Measurements from ENCODE around the gene FADS3. TPM values are rescaled to one million over a fixed set of nuclear protein-coding genes. Genes with fewer than 3 reads are reported as not detected.
A peak's percentile ranks its signal among the peaks of the same experiment; 100 is the strongest.

The FADS3 gene
- total RNA-seq, 4 donors from 2014 or later: 19.5 to 96.9 (median 31.6) TPM

GRCh38 chr11:61901397-61901796 is 10.1 kb upstream of the FADS3 start:
- TF ChIP-seq POLR2AphosphoS5 (IDR thresholded peaks at IDR 0.05): no peak
- no peak for TF ChIP-seq POLR2A (IDR thresholded peaks at IDR 0.05)
- TF ChIP-seq CTCF (IDR thresholded peaks at IDR 0.05): no peak
- no peak for TF ChIP-seq EP300 (IDR thresholded peaks at IDR 0.05; ENCODE audit: low read depth)
- H3K27ac ChIP-seq: no peak overlapping the region
- H3K9me3 ChIP-seq: no peaks in the 10 kb centered on the region
- in situ Hi-C loops (cut with MboI; ENCODE audit: low pct_ligation_motif_present in 1 of 4, low pct_unique_long_range_greater_than_20kb in 1 of 4, low sequenced_read_pairs in 3 of 4) (no loop called here), intact Hi-C loops (cut with DNase I; ENCODE audit: low total_unique reads) (no loop called here)
- H3K4me1 ChIP-seq: peaks cover 0 to 2% (median 0%) of the 10 kb centered on the region in 4 donors
- no peaks in the 10 kb centered on the region for H3K36me3 ChIP-seq
- DNase-seq: no peak
- H3K4me3 ChIP-seq: no peak overlapping the region
- no peaks in the 10 kb centered on the region for H3K27me3 ChIP-seq
- WGBS, 2 donors (ENCODE audit: low coverage in 1 of 2): 88% methylated on average over 10 of the region's 10 CpGs; no CpG with 5 or more reads in 1 of the 2 donors

- no peak for TF ChIP-seq CTCF (IDR thresholded peaks at IDR 0.05)
- no peak for TF ChIP-seq EP300 (IDR thresholded peaks at IDR 0.05; ENCODE audit: low read depth)
- no peak for TF ChIP-seq POLR2AphosphoS5 (IDR thresholded peaks at IDR 0.05)
- TF ChIP-seq POLR2A (IDR thresholded peaks at IDR 0.05): no peak
- no peak for DNase-seq
Observed at GRCh38 chr11:61900251-61900650, 8.9 kb upstream of the FADS3 start.

GRCh38 chr11:61899146-61899841 is 7.9 kb upstream of the FADS3 start:
- 41% methylated on average over 24 of the region's 27 CpGs; no CpG with 5 or more reads in 1 of the 2 donors for WGBS, 2 donors (ENCODE audit: low coverage in 1 of 2)
- H3K4me1 ChIP-seq: peaks cover 0 to 2% (median 0%) of the 10 kb centered on the region in 4 donors
- H3K27me3 ChIP-seq: no peaks in the 10 kb centered on the region
- no peak for TF ChIP-seq POLR2AphosphoS5 (IDR thresholded peaks at IDR 0.05)
- peak; percentile 99 to 100 (median 99) for TF ChIP-seq CTCF (IDR thresholded peaks at IDR 0.05)
- TF ChIP-seq POLR2A (IDR thresholded peaks at IDR 0.05): no peak
- no peak overlapping the region for H3K4me3 ChIP-seq
- H3K9me3 ChIP-seq: no peaks in the 10 kb centered on the region
- H3K27ac ChIP-seq: no peak overlapping the region
- H3K36me3 ChIP-seq: no peaks in the 10 kb centered on the region
- intact Hi-C loops (cut with DNase I; ENCODE audit: low total_unique reads) (loop anchor here (2.0 kb wide), 1 partner anchor 184 kb away; no protein-coding TSS in a partner anchor), in situ Hi-C loops (cut with MboI; ENCODE audit: low pct_ligation_motif_present in 1 of 4, low pct_unique_long_range_greater_than_20kb in 1 of 4, low sequenced_read_pairs in 3 of 4) (loop anchor here (5.0 to 25.0 kb wide), 5 partner anchors 46 to 188 kb away; no protein-coding TSS in a partner anchor)
- peak; percentile 89 for DNase-seq

More at GRCh38 chr11:61900251-61900650, 8.9 kb upstream of the FADS3 start:
- Histone ChIP-seq H3K9me3 (no peaks in the 10 kb centered on the region), H3K27me3 (no peaks in the 10 kb centered on the region), H3K4me1 (peaks cover 0 to 2% (median 0%) of the 10 kb centered on the region in 4 donors), H3K36me3 (no peaks in the 10 kb centered on the region), H3K27ac (no peak overlapping the region), H3K4me3 (no peak overlapping the region)
- in situ Hi-C loops (cut with MboI; ENCODE audit: low pct_ligation_motif_present in 1 of 4, low pct_unique_long_range_greater_than_20kb in 1 of 4, low sequenced_read_pairs in 3 of 4): no loop called here
- intact Hi-C loops (cut with DNase I; ENCODE audit: low total_unique reads): no loop called here
- WGBS, 2 donors (ENCODE audit: low coverage in 1 of 2): 84 to 87% methylated on average over 3 to 17 of the region's 17 CpGs

- Histone ChIP-seq H3K4me3 (no peak overlapping the region), H3K4me1 (peaks cover 0 to 2% (median 0%) of the 10 kb centered on the region in 4 donors), H3K27ac (peak overlapping the region in 1 of 4 donors; percentile 18), H3K9me3 (no peaks in the 10 kb centered on the region), H3K27me3 (no peaks in the 10 kb centered on the region), H3K36me3 (no peaks in the 10 kb centered on the region)
- no peak for DNase-seq
- no peak for TF ChIP-seq EP300 (IDR thresholded peaks at IDR 0.05; ENCODE audit: low read depth)
- TF ChIP-seq POLR2A (IDR thresholded peaks at IDR 0.05): no peak
- TF ChIP-seq CTCF (IDR thresholded peaks at IDR 0.05): no peak
- intact Hi-C loops (cut with DNase I; ENCODE audit: low total_unique reads): loop anchor here (2.0 kb wide), 1 partner anchor 185 kb away; no protein-coding TSS in a partner anchor
- WGBS, 2 donors (ENCODE audit: low coverage in 1 of 2): 59% methylated on average over 8 of the region's 9 CpGs; no CpG with 5 or more reads in 1 of the 2 donors
- in situ Hi-C loops (cut with MboI; ENCODE audit: low pct_ligation_motif_present in 1 of 4, low pct_unique_long_range_greater_than_20kb in 1 of 4, low sequenced_read_pairs in 3 of 4): loop anchor here (5.0 to 25.0 kb wide), 5 partner anchors 47 to 189 kb away; no protein-coding TSS in a partner anchor
Observed at GRCh38 chr11:61898247-61898582, 6.9 kb upstream of the FADS3 start.
